HG02642 (cell line): ENCODE data around the gene PRSS1.
"Not testable (repeated sequence)": the region's sequence is repeated elsewhere in the genome, so short reads cannot be mapped to it uniquely, and the experiment has no call there.

Experiments used
- ATAC-seq: cut with Tn5 transposase; IDR thresholded peaks from one replicate; pipeline ENCODE4 v1.9.1; 2021; ENCODE audit warnings: mild to moderate bottlenecking; ENCODE audit not compliant: unreplicated experiment, poor library complexity

Gene PRSS1

GRCh38 chr7:142749218-142749993, at the start of gene PRSS1:
PRSS1 (plus strand) TSS chr7:142749472; CDS start chr7:142749485, 13 bp downstream.
- no peak for ATAC-seq

GRCh38 chr7:142700935-142701334, 48.3 kb upstream of the PRSS1 start:
- not testable (repeated sequence) for ATAC-seq

DNA sequence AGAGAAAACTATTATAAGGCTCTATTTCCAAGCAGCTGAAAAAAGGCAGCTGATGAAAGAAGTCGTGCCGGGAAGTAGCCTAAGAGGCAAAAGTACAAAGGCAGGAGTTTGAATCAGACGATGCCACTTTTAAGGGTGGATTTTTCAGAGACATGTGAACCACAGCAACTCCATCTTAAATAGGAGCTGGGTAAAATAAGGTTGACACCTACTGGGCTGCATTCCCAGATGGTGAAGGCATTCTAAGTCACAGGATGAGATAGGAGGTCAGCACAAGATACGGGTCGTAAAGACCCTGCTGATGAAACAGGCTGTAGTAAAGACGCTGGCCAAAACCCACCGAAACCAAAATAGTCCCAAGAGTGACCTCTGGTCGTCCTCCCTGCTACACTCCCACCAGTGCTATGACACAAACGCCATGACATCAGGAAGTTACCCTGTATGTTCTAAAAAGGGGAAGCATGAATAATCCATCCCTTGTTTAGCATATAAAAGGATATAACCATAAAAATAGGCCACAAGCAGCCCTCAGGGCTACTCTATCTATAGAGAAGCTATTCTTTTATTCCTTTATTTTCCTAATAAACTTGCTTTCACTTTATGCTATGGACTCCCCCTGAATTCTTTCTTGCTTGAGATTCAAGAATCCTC, 45.5 kb upstream of the PRSS1 start:
- ATAC-seq = no peak

DNA sequence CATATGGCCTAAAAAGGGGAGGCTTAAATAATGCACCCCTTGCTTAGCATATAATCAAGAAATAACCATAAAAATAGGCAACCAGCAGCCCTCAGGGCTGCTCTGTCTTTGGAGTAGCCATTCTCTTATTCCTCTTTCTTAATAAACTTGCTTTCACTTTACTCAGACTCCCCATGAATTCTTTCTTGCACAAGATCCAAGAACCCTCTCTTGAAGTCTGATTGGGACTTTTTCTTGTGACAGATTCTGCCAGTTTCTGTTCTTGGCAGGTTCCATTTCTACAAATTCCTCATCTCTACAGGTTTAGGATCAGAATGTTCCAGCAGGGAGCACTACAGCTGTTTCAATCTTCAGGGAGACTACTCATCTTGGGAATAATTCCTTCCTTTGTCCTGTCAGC, 40.5 kb upstream of the PRSS1 start:
- not testable (repeated sequence) for ATAC-seq

- ATAC-seq = no peak
These were observed 39.4 kb upstream of the PRSS1 start for GRCh38 chr7:142709921-142710320.

DNA sequence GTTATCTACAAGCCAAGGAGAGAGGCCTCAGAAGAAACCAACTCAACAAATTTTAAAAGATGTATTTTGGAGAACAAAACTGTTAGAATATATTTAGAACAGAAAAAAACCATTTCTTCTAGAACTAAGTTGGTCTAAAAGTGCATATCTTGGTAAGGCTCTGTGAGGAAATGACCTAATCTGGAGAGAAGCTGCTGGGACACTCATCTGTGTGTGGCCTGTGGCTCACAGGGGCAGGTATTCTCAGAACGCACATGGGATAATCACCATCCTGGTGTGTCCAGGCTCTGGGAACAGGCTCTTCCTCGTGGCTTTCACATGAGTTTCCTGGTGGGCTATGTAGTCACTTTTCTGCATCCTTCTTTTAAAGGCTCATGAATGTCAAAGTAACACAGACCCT, 38.1 kb upstream of the PRSS1 start:
- no peak for ATAC-seq

- ATAC-seq = no peak
These were observed 37.3 kb upstream of the PRSS1 start for GRCh38 chr7:142711746-142712616.

DNA sequence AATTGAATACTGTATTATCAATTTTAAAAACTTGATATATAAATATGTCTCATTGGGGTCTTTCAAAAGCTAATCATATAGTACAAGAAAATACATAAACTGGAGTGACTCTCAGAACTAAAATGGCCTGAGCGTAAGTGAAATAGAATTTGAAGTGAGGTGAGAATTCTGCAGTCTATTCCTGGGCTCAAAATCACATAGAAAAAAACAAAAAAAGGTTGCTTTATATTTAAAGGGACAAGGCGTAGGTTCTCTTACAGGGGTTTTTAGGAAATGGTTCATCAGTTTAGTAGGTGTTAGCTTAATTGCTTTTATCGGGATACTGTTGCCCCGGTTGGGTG, 36.7 kb upstream of the PRSS1 start:
- no peak for ATAC-seq

DNA sequence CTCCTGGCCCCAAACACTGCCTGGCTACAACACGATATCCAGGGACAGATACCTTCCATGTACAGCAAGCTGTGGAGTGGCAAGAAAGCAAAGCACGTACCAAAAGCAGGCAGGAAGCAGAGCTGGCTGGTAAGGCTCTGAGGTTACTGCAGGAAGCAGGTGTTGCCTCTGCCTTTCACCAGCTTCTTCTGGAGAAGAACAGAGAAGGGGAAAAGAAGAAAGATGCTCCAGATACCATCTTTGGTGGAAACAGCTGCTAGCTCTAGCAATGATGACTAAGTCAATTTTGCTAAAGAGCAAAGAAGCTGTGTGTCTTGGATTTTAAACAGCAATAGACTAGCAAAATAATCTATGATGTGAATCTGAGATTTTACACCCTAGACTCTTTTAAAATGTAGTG, 34.9 kb upstream of the PRSS1 start:
- ATAC-seq = no peak

DNA sequence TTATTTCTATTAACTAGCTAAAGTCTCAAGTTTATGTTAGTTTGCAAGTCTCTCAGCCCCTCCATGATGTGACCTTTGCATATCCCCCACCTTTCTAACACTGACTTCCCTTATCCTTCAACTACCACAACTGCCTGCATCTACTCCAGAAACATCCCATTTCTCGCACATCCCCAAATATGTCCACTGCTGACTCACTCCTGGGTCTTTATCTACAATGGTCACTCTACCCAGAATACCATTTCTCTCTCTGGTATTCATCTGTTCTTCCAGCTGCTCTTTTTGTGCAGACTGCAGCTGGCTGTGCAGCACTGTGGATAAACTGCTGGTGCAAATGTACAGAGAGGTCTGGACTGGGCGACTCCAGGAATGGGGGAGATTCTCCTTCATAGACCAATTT, 32.7 kb upstream of the PRSS1 start:
- no peak for ATAC-seq

- ATAC-seq = no peak
These were observed 31.8 kb upstream of the PRSS1 start for GRCh38 chr7:142717453-142717852.

GRCh38 chr7:142718313-142718712, 31.0 kb upstream of the PRSS1 start:
- ATAC-seq = no peak

GRCh38 chr7:142720172-142720773, 29.0 kb upstream of the PRSS1 start:
- ATAC-seq = no peak

- ATAC-seq = no peak
These were observed 28.3 kb upstream of the PRSS1 start for GRCh38 chr7:142720986-142721385.

- no peak for ATAC-seq
These were observed 27.0 kb upstream of the PRSS1 start for GRCh38 chr7:142722248-142722794.

- ATAC-seq = no peak
These were observed 16.0 kb upstream of the PRSS1 start for GRCh38 chr7:142733271-142733670.

DNA sequence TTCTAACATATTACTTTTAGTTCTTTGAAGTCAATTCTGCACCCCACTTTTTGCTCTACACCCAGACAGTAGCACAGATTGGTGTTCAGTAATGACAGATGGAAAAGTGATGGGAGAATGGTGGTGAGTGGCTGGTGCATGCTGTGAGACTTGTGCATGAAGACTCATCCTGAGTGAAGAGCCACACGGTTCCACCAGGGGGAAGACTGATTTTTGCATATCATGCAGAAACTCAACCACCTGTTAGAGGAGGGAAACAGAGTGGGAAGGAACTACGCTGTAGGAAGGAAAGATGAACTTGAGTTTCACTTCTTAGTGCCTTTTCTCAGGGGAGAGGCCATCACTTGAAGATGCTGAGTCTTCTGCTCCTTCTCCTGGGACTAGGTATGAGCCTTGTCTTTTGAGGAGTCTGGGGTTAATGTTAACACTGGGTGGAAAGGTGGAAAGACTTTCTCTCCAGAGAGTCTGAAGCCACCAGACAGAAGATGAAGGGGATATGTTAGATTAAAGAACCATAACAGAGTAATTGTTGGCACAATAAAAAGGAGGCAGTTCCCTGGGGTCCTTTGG, 9.3 kb upstream of the PRSS1 start:
- peak; percentile 95 for ATAC-seq

DNA sequence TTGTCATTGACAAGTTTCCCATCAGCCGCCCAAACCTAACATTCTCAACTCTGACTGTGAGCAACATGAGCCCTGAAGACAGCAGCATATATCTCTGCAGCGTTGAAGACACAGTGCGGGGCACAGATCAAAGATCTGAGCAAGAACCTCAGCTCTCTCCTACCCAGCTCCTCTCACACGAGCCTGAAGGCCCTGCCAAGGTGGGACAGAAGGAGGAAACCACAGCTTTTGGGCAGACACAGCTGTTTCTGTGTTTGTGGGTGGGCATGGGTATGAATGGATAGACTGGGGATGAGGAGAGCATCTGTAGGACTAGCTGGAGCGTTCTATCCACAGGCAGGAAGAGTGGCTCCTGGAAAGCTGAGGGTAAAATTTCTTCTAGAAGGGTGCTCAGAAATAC, 8.5 kb upstream of the PRSS1 start:
- ATAC-seq = no peak

GRCh38 chr7:142741932-142742331, 7.3 kb upstream of the PRSS1 start:
- not testable (repeated sequence) for ATAC-seq

DNA sequence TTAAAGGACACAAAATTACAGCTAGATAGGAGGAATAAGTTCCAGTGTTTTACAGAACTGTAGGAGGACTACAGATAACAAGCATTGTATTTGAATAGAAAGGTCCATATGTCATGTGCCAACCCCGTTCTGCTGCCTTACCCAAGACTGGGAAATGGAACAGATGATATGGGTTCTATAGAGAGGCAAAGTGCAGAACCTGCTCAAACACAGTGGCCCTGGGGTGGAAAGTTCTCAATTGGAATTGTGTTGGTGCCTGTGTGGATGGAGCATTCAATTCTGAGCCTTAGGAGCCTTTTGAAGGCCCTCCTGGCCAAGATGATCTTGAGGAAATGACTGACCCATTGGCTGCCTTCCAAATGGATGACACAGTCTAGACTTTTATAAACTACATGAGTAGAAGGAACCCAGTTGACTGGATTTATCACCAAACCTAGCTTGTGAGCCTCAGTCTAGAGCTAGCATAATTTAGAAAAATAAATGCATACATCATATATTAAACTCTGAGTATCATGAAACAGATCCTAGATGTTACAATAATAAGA, 4.1 kb upstream of the PRSS1 start:
- ATAC-seq = no peak
